Loucy (cell line): ENCODE results near the gene ZDHHC14.

Experiments used
- H2AFZ ChIP-seq: fragments of 200-600 bp; sonication (generic); 2 replicates; pipeline ENCODE4 v1.6.0; 2016; ENCODE audit warnings: antibody characterized with exemption, mild to moderate bottlenecking, low read length, moderate library complexity
- H3F3A ChIP-seq: fragments of 200-600 bp; 2 replicates; pipeline ENCODE4 v1.6.0; 2016; ENCODE audit warnings: antibody characterized with exemption, low read depth, mild to moderate bottlenecking
- H3K27me3 ChIP-seq: fragments of 200-600 bp; sonication (generic); 2 replicates; pipeline ENCODE4 v1.6.1; 2014; ENCODE audit warnings: low read length, mild to moderate bottlenecking; ENCODE audit not compliant: insufficient read depth, poor library complexity, severe bottlenecking
- H3K36me3 ChIP-seq: fragments of 200-600 bp; sonication (generic); 2 replicates; pipeline ENCODE4 v1.6.1; 2016; ENCODE audit warnings: low read length; ENCODE audit not compliant: insufficient read depth
- H3K4me1 ChIP-seq: fragments of 200-600 bp; sonication (generic); 2 replicates; pipeline ENCODE4 v1.5.1; 2014; ENCODE audit warnings: low read length, mild to moderate bottlenecking; ENCODE audit not compliant: insufficient read depth, poor library complexity, severe bottlenecking
- H3K4me2 ChIP-seq: fragments of 200-600 bp; sonication (generic); 2 replicates; pipeline ENCODE4 v1.6.0; 2014; ENCODE audit warnings: antibody characterized with exemption, low read length, low read depth, mild to moderate bottlenecking; ENCODE audit not compliant: poor library complexity, severe bottlenecking
- H3K4me3 ChIP-seq: fragments of 200-600 bp; sonication (generic); 2 replicates; pipeline ENCODE4 v1.5.1; 2014; ENCODE audit warnings: low read length, mild to moderate bottlenecking, mixed read lengths; ENCODE audit not compliant: poor library complexity, severe bottlenecking
- H3K79me2 ChIP-seq: fragments of 200-600 bp; sonication (generic); 2 replicates; pipeline ENCODE4 v1.6.1; 2014; ENCODE audit warnings: low read length; ENCODE audit not compliant: insufficient read depth
- H3K9ac ChIP-seq: fragments of 200-600 bp; sonication (generic); 2 replicates; pipeline ENCODE4 v1.6.0; 2014; ENCODE audit warnings: mild to moderate bottlenecking, low read depth, low read length, moderate library complexity; ENCODE audit not compliant: poor library complexity, severe bottlenecking
- H3K9me2 ChIP-seq: fragments of 200-600 bp; sonication (generic); replicated peaks from 2 replicates; pipeline ENCODE4 v1.6.1; 2016; ENCODE audit warnings: low read depth, low read length, mixed read lengths
- H3K9me3 ChIP-seq: fragments of 200-600 bp; sonication (generic); 2 replicates; pipeline ENCODE4 v1.6.1; 2014; ENCODE audit warnings: mild to moderate bottlenecking, antibody characterized with exemption, low read length, low read depth; ENCODE audit not compliant: insufficient read depth
- H4K20me1 ChIP-seq: fragments of 200-600 bp; sonication (generic); 2 replicates; pipeline ENCODE4 v1.6.0; 2014; ENCODE audit warnings: antibody characterized with exemption, low read length, mild to moderate bottlenecking; ENCODE audit not compliant: insufficient read depth, poor library complexity, severe bottlenecking
- EZH2phosphoT487 ChIP-seq: fragments of 200-600 bp; IDR thresholded peaks from 2 replicates; pipeline ENCODE4 v1.6.1; 2018; ENCODE audit warnings: antibody characterized with exemption, mild to moderate bottlenecking, moderate library complexity, borderline replicate concordance
- TF ChIP-seq, protein P1 (sequence below): fragments of 200-600 bp; sonication (generic); conservative IDR thresholded peaks from 2 replicates; pipeline ENCODE4 v1.5.1; 2014; ENCODE audit warnings: mild to moderate bottlenecking, antibody characterized with exemption, low read length

Gene ZDHHC14

DNA sequence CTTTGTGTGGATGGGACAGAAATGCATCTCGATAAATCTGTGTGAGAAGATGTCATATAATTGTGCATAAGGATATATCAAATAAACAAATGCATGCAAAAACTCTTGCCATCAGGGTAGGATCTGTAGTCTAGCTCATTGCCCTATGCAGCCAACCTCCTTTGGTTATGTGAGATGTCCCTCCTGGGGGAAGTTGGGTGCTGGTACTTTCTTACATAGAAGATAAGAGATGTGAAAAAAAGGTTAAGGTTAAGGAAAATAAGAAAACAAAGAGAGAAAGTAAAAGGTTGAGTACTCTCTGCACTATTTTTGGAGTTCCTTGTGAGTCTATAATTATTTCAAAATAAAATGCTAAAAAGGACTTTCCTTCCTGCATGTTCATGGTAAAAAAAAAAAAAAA lies 30.4 kb downstream of the ZDHHC14 start:
- H2AFZ ChIP-seq = no peak overlapping the region
- no peaks in the 10 kb centered on the region for H4K20me1 ChIP-seq
- TF ChIP-seq, protein P1, sequence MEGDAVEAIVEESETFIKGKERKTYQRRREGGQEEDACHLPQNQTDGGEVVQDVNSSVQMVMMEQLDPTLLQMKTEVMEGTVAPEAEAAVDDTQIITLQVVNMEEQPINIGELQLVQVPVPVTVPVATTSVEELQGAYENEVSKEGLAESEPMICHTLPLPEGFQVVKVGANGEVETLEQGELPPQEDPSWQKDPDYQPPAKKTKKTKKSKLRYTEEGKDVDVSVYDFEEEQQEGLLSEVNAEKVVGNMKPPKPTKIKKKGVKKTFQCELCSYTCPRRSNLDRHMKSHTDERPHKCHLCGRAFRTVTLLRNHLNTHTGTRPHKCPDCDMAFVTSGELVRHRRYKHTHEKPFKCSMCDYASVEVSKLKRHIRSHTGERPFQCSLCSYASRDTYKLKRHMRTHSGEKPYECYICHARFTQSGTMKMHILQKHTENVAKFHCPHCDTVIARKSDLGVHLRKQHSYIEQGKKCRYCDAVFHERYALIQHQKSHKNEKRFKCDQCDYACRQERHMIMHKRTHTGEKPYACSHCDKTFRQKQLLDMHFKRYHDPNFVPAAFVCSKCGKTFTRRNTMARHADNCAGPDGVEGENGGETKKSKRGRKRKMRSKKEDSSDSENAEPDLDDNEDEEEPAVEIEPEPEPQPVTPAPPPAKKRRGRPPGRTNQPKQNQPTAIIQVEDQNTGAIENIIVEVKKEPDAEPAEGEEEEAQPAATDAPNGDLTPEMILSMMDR = no peak
- TF ChIP-seq EZH2phosphoT487 = no peak
- no peaks in the 10 kb centered on the region for H3K9me3 ChIP-seq
- no peak overlapping the region for H3K9ac ChIP-seq
- no peak overlapping the region for H3K4me3 ChIP-seq
- no peaks in the 10 kb centered on the region for H3K36me3 ChIP-seq
- no peaks in the 10 kb centered on the region for H3K27me3 ChIP-seq
- no peaks in the 10 kb centered on the region for H3K9me2 ChIP-seq
- H3K4me1 ChIP-seq = no peaks in the 10 kb centered on the region
- no peaks in the 10 kb centered on the region for H3F3A ChIP-seq
- no peak overlapping the region for H3K4me2 ChIP-seq
- no peaks in the 10 kb centered on the region for H3K79me2 ChIP-seq

GRCh38 chr6:157412791-157413190 lies 31.8 kb downstream of the ZDHHC14 start:
- no peak overlapping the region for H3K9ac ChIP-seq
- no peaks in the 10 kb centered on the region for H3F3A ChIP-seq
- no peak for TF ChIP-seq EZH2phosphoT487
- TF ChIP-seq, protein P1 = no peak
- no peaks in the 10 kb centered on the region for H3K9me2 ChIP-seq
- H3K36me3 ChIP-seq = no peaks in the 10 kb centered on the region
- no peak overlapping the region for H2AFZ ChIP-seq
- H3K4me2 ChIP-seq = no peak overlapping the region
- H4K20me1 ChIP-seq = no peaks in the 10 kb centered on the region
- no peaks in the 10 kb centered on the region for H3K79me2 ChIP-seq
- no peak overlapping the region for H3K4me3 ChIP-seq
- H3K27me3 ChIP-seq = no peaks in the 10 kb centered on the region
- no peaks in the 10 kb centered on the region for H3K9me3 ChIP-seq
- H3K4me1 ChIP-seq = no peaks in the 10 kb centered on the region

- Histone ChIP-seq H3K27me3 (no peaks in the 10 kb centered on the region), H3K9me2 (no peaks in the 10 kb centered on the region), H2AFZ (no peak overlapping the region), H3K4me3 (no peak overlapping the region), H3K36me3 (no peaks in the 10 kb centered on the region), H4K20me1 (no peaks in the 10 kb centered on the region), H3K4me2 (no peak overlapping the region), H3K4me1 (no peaks in the 10 kb centered on the region), H3F3A (no peaks in the 10 kb centered on the region), H3K79me2 (no peaks in the 10 kb centered on the region), H3K9me3 (no peaks in the 10 kb centered on the region), H3K9ac (no peak overlapping the region)
- TF ChIP-seq EZH2phosphoT487 = no peak
Observed at GRCh38 chr6:157420497-157420896, 39.5 kb downstream of the ZDHHC14 start.

GRCh38 chr6:157424491-157425020 lies 43.6 kb downstream of the ZDHHC14 start:
- no peaks in the 10 kb centered on the region for H3K4me1 ChIP-seq
- no peaks in the 10 kb centered on the region for H4K20me1 ChIP-seq
- H3K4me2 ChIP-seq = no peak overlapping the region
- no peak overlapping the region for H3K9ac ChIP-seq
- H3K9me2 ChIP-seq = no peaks in the 10 kb centered on the region
- no peaks in the 10 kb centered on the region for H3K9me3 ChIP-seq
- no peaks in the 10 kb centered on the region for H3F3A ChIP-seq
- no peaks in the 10 kb centered on the region for H3K27me3 ChIP-seq
- no peaks in the 10 kb centered on the region for H3K79me2 ChIP-seq
- no peak for TF ChIP-seq EZH2phosphoT487
- TF ChIP-seq, protein P1 = no peak
- H2AFZ ChIP-seq = no peak overlapping the region
- no peaks in the 10 kb centered on the region for H3K36me3 ChIP-seq
- H3K4me3 ChIP-seq = no peak overlapping the region
